Breast epithelium (tissue), 3 donors: ENCODE data around the gene SYNPO2.
"Not testable (repeated sequence)": the region's sequence is repeated elsewhere in the genome, so short reads cannot be mapped to it uniquely, and the experiment has no call there.

Experiments
- POLR2A ChIP-seq: fragments of 450-650 bp; IDR thresholded peaks from one replicate; pipeline ENCODE4 v1.6.1; 2016; ENCODE audit warnings: antibody characterized with exemption, mild to moderate bottlenecking, moderate library complexity
- TF ChIP-seq, protein P1 (sequence below), 3 donors: fragments of 450-650 bp; IDR thresholded peaks; one replicate each; pipeline ENCODE4 v1.5.1; 2016 to 2017; ENCODE audit warnings: antibody characterized with exemption in 3 of 3, mild to moderate bottlenecking in 3 of 3, moderate library complexity in 3 of 3

DNA sequence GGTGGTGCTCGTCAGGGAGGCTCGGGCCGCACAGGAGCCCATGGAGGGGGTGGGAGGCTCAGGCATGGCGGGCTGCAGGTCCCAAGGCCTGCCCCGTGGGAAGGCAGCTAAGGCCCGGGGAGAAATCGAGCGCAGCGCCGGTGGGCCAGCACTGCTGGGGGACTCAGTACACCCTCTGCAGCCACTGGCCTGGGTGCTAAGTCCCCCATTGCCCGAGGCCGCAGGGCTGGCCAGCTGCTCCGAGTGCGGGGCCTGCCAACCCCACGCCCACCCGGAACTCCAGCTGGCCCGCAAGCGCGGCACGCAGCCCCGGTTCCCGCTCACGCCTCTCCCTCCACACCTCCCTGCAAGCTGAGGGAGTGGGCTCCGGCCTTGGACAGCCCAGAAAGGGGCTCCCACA lies 88.4 kb downstream of the SYNPO2 start:
- TF ChIP-seq, protein P1, sequence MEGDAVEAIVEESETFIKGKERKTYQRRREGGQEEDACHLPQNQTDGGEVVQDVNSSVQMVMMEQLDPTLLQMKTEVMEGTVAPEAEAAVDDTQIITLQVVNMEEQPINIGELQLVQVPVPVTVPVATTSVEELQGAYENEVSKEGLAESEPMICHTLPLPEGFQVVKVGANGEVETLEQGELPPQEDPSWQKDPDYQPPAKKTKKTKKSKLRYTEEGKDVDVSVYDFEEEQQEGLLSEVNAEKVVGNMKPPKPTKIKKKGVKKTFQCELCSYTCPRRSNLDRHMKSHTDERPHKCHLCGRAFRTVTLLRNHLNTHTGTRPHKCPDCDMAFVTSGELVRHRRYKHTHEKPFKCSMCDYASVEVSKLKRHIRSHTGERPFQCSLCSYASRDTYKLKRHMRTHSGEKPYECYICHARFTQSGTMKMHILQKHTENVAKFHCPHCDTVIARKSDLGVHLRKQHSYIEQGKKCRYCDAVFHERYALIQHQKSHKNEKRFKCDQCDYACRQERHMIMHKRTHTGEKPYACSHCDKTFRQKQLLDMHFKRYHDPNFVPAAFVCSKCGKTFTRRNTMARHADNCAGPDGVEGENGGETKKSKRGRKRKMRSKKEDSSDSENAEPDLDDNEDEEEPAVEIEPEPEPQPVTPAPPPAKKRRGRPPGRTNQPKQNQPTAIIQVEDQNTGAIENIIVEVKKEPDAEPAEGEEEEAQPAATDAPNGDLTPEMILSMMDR (IDR thresholded peaks at IDR 0.05) = not testable (repeated sequence)
- TF ChIP-seq POLR2A = not testable (repeated sequence)
